Gastrocnemius medialis (tissue), 4 donors: ENCODE measurements around the gene LCLAT1.

Experiments
- POLR2A ChIP-seq, 2 donors: fragments of 450-650 bp; IDR thresholded peaks; one replicate each; pipeline ENCODE4 v1.6.1; 2017; ENCODE audit warnings: antibody characterized with exemption in 2 of 2, mild to moderate bottlenecking in 2 of 2, moderate library complexity in 2 of 2
- TF ChIP-seq, protein P1 (sequence below), 5 experiments: fragments of 450-650 bp in 3 of 5; fragments of 200-600 bp in 2 of 5; sonication (generic) in 2 of 5; IDR thresholded peaks in 4 of 5; conservative IDR thresholded peaks in 1 of 5; 1 replicate in 4 of 5; 2 replicates in 1 of 5; pipeline ENCODE4 v1.5.1; 2016 to 2019; ENCODE audit warnings: antibody characterized with exemption in 5 of 5, mild to moderate bottlenecking in 3 of 5, moderate library complexity in 3 of 5

DNA sequence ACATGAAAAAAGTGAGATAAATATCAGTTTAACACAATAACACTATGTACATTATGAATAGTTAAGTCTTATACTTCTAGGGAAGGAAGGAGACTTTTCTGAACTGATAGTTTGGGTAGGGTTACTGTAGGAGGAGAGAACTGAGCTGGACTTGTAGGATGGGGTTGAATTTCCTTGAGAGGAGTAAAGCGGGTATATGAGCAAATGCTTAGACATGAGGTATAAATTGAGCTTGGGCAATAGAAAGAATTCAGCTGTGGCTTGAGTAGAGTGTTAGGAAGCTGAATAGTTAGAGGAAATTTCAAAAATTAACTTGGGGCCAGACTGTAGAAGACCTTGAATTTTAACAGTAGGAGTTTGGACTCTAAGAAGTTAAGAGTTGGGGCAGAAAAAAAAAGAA, 45.1 kb downstream of the LCLAT1 start:
- TF ChIP-seq, protein P1, sequence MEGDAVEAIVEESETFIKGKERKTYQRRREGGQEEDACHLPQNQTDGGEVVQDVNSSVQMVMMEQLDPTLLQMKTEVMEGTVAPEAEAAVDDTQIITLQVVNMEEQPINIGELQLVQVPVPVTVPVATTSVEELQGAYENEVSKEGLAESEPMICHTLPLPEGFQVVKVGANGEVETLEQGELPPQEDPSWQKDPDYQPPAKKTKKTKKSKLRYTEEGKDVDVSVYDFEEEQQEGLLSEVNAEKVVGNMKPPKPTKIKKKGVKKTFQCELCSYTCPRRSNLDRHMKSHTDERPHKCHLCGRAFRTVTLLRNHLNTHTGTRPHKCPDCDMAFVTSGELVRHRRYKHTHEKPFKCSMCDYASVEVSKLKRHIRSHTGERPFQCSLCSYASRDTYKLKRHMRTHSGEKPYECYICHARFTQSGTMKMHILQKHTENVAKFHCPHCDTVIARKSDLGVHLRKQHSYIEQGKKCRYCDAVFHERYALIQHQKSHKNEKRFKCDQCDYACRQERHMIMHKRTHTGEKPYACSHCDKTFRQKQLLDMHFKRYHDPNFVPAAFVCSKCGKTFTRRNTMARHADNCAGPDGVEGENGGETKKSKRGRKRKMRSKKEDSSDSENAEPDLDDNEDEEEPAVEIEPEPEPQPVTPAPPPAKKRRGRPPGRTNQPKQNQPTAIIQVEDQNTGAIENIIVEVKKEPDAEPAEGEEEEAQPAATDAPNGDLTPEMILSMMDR (IDR thresholded peaks at IDR 0.05 in 4 of 5, conservative IDR thresholded peaks at IDR 0.05 in 1 of 5) = no peak
- no peak for TF ChIP-seq POLR2A (IDR thresholded peaks at IDR 0.05)
